K562 (cell line): Measurements from ENCODE around the gene SOBP.

Experiments
- FOS ChIP-seq: IDR thresholded peaks from 3 replicates; pipeline ENCODE4 v1.6.1; 2011; ENCODE audit not compliant: insufficient read length; ENCODE audit errors: extremely low read depth
- JUND ChIP-seq, 2 experiments: IDR thresholded peaks; 2 replicates in 1 of 2; 3 replicates in 1 of 2; pipeline ENCODE4 v1.6.1; 2011; ENCODE audit warnings: borderline replicate concordance in 2 of 2, low read depth in 2 of 2, low read length in 2 of 2, improper control_type of control experiment in 1 of 2, missing biosample characterization in 1 of 2, missing genetic modification characterization in 1 of 2, missing genetic modification reagents in 1 of 2
- MAX ChIP-seq: sonication (generic); formaldehyde crosslinking; IDR thresholded peaks from 2 replicates; pipeline ENCODE4 v1.9.0; 2022; ENCODE audit warnings: mild to moderate bottlenecking, missing genetic modification reagents
- PHB2 ChIP-seq: fragments of 450-650 bp; IDR thresholded peaks from 2 replicates; pipeline ENCODE4 v1.6.1; 2017; ENCODE audit warnings: low read depth
- PML ChIP-seq: IDR thresholded peaks from 2 replicates; pipeline ENCODE4 v1.6.1; 2012; ENCODE audit warnings: low read length, inconsistent platforms
- POLR2A ChIP-seq: fragments of 450-650 bp; conservative IDR thresholded peaks from 2 replicates; pipeline ENCODE4 v1.6.1; 2016
- RFX5 ChIP-seq: IDR thresholded peaks from 2 replicates; pipeline ENCODE4 v1.6.1; 2011; ENCODE audit warnings: low read depth, mild to moderate bottlenecking, improper control_type of control experiment, low read length
- TBP ChIP-seq: optimal IDR thresholded peaks from 2 replicates; pipeline ENCODE3; 2011; ENCODE audit warnings: low read depth, low read length, improper control_type of control experiment
- ZNF431 ChIP-seq: sonication (generic); formaldehyde crosslinking; IDR thresholded peaks from 2 replicates; pipeline ENCODE4 v1.8.0; 2022; ENCODE audit warnings: mild to moderate bottlenecking, missing genetic modification reagents
- TF ChIP-seq, protein P1 (sequence below), 3 experiments: IDR thresholded peaks in 2 of 3; conservative IDR thresholded peaks in 1 of 3; 2 replicates each; pipeline ENCODE4 v1.5.1; 2011 to 2012; ENCODE audit warnings: low read length in 3 of 3, mild to moderate bottlenecking in 3 of 3, control low read depth in 2 of 3, improper control_type of control experiment in 1 of 3, inconsistent platforms in 1 of 3, low read depth in 1 of 3, mixed read lengths in 1 of 3, moderate library complexity in 1 of 3; ENCODE audit not compliant: insufficient read depth in 2 of 3

GRCh38 chr6:107554326-107554725 is 64.4 kb downstream of the SOBP start:
- TF ChIP-seq POLR2A, result no peak
- no peak for TF ChIP-seq JUND (IDR thresholded peaks at IDR 0.05; ENCODE audit: borderline replicate concordance, low read depth, low read length)
- no peak for TF ChIP-seq JUND (tag; IDR thresholded peaks at IDR 0.05; ENCODE audit: borderline replicate concordance, low read depth, low read length)
- no peak for TF ChIP-seq ZNF431 (CRISPR knock-in tag)
- TF ChIP-seq TBP, result no peak
- no peak for TF ChIP-seq MAX
- no peak for TF ChIP-seq FOS
- TF ChIP-seq PHB2, result no peak
- TF ChIP-seq, protein P1, sequence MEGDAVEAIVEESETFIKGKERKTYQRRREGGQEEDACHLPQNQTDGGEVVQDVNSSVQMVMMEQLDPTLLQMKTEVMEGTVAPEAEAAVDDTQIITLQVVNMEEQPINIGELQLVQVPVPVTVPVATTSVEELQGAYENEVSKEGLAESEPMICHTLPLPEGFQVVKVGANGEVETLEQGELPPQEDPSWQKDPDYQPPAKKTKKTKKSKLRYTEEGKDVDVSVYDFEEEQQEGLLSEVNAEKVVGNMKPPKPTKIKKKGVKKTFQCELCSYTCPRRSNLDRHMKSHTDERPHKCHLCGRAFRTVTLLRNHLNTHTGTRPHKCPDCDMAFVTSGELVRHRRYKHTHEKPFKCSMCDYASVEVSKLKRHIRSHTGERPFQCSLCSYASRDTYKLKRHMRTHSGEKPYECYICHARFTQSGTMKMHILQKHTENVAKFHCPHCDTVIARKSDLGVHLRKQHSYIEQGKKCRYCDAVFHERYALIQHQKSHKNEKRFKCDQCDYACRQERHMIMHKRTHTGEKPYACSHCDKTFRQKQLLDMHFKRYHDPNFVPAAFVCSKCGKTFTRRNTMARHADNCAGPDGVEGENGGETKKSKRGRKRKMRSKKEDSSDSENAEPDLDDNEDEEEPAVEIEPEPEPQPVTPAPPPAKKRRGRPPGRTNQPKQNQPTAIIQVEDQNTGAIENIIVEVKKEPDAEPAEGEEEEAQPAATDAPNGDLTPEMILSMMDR (IDR thresholded peaks at IDR 0.05 in 2 of 3, conservative IDR thresholded peaks at IDR 0.05 in 1 of 3; ENCODE audit: insufficient read depth in 2 of 3, low read depth in 1 of 3, low read length in 3 of 3), result no peak
- TF ChIP-seq PML, result no peak
- no peak for TF ChIP-seq RFX5
